GM03348 (cell line): ENCODE results near the gene AUTS2.

Experiments
- DNase-seq: peaks from one replicate; pipeline ENCODE4 v3.0.0; 2012; ENCODE audit warnings: low spot score

The AUTS2 gene

DNA sequence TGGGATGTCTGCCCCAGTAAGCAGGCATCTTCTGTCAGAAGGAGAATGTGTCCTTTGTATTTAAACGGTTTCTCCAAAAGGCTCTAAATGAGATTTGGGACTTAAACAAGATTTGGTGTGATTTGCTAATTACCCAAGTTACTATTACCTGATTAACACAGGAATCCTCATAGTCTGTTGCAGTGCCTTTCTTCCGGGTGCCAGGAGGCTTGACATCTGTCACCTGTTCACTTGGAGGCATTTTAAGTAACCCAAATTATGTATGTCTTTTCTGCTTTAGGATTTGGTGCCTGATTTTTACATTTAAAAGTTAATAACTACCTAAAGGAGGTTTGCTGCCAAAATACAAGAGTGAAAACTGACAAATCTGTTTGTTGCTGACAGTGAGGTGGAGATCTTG lies 945.7 kb downstream of the AUTS2 start:
- DNase-seq = no peak

DNA sequence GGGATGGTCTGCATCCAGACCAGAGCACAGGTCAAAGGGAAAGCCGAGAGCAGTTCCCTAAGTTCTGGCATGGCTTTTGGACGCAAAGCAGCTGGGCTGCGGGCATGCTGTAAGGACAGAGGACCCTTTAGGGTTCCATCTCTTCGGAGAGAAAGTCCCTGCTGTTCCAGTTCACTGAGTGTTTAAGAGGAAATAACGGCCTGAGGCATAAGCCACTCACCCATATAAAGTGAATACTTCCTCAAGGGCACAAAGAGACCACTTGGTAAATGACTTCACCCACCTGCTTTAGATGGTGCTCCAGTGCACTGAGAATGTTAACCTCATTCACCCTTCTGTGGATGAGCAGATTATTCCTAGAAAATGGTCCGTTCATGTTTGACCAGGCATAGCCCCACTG lies 946.9 kb downstream of the AUTS2 start:
- DNase-seq = no peak

- DNase-seq = no peak
These were observed 953.9 kb downstream of the AUTS2 start for GRCh38 chr7:70552141-70552540.

GRCh38 chr7:70553364-70553763 lies 955.1 kb downstream of the AUTS2 start:
- DNase-seq = no peak

- no peak for DNase-seq
These were observed 956.4 kb downstream of the AUTS2 start for GRCh38 chr7:70554646-70555045.

GRCh38 chr7:70556761-70557160 lies 958.5 kb downstream of the AUTS2 start:
- DNase-seq = no peak

DNA sequence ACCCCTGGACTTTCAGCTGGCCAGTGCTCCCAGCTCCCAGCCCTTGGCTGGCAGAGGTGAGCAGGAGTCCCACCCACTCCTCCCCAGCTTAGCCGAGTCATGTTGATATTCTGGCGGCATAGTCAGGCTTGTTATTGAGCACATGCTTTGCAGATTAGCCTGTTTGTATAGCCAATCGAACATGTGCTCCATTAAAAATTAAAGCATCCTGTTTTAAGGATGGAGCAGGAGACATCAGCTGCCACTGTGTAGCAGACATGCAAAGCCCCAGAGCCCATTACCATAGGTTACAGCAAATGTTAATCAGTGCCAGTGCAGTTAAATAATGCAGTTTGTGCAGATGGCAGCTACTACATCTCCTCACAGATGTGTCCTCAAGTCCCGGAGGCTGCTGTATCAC lies 959.1 kb downstream of the AUTS2 start:
- DNase-seq = no peak

DNA sequence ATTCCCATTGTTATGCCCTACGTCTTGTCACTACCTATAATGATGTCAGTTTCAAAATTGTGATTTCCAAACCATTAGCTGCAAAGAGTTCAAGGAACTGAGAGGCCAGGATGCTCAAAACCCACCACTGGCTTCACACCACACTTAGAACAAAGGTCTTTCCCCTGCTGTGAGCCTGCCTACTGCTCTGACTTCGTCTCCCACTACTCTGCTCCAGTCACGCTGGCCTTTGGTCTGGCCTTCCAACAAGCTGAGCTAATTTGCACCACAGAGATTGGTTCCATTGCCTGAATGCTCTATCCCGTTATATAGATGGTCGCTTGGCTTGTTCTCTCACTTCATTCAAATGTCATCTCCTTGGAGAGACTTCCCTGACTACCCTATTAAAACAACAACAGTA lies 961.5 kb downstream of the AUTS2 start:
- DNase-seq = no peak

DNA sequence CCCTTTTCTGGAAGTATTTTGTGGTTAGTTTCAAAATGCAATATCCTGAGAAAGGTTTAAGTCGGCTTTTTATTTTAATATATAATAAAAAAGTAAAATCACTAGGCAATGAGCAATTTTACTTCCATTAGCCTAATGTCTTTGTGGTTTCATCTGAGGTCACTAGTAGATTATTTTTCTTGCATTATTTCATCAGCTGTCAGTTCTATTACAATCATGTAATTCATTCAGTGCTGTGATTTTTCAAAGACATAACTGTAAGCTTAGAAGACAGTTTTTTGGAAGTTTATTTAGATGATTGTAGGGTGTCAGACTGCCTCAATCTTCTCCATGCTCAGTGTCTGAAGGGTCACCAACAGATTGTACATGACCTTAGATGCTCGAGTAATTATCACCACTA lies 965.7 kb downstream of the AUTS2 start:
- no peak for DNase-seq

GRCh38 chr7:70565721-70566370 lies 967.6 kb downstream of the AUTS2 start:
- no peak for DNase-seq

GRCh38 chr7:70566671-70567070 lies 968.4 kb downstream of the AUTS2 start:
- DNase-seq = no peak

GRCh38 chr7:70568674-70569334 lies 970.5 kb downstream of the AUTS2 start:
- no peak for DNase-seq

DNA sequence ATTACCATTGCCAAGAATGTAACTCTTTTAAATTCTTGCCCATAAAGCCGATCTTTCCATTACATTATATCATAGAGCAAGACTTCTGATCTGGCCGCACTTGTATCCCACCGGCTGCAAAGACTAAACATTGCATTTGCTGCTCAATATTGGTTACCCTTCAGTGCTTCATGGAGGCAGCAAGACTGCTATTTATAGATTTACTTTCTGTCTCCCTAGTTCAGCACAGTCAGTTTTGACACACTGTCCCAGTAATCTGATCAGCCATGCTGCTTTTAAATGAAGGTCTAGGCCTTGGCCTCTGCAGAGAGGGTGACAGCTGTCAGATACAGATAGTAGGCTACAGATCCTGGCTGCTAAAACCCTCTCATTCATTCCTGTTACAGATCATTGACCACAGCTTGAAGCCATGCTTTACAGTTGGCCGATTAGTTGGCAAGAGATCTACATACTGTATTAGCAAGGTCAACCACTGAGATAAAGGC lies 971.1 kb downstream of the AUTS2 start:
- no peak for DNase-seq

DNA sequence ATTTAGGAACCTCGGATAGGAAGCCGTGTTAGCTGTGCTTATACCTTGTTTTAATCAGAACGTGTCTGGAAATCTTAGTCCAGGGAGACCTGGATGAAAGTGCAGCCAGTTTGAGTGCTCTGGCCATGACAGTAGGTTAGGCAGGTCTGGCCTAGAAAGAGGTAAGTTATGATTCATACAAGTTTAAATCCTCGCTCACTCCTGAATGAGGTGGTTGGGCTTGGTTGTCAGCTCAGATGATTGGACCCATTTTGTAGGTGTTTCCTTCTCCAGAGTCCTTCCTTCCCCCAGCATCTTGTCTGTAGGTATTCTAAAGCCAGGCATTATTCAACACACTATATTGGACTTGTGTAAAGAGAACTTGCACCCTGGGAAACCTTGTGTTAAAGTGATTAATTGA lies 971.8 kb downstream of the AUTS2 start:
- no peak for DNase-seq

GRCh38 chr7:70570961-70571360 lies 972.7 kb downstream of the AUTS2 start:
- DNase-seq = no peak

DNA sequence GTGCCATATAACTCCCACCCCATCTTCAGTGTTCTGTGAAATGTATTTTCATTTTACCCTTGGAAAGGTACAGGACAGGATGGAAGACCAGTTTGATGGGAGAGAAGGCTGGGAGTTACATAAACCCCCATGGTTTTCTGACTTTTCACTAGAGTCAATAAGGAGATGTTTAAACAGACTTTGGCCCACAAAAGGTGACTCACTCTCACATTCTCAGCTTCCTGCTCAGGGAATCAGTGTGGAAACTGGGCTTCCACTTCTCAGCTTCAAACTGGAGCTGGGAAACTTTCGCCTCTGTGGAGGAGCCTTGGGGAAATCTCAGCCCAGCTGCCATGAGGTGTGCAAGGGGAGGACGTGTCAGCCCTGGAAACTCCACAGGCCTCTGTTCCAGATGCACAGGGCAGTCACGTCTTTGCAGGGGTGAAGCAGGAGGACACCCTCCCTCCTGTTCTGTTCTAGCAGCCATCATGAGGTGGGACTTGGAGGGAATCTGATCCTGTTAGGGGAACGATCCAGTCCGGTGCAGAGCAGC lies 973.2 kb downstream of the AUTS2 start:
- peak; percentile 40 for DNase-seq

- DNase-seq = no peak
These were observed 973.7 kb downstream of the AUTS2 start for GRCh38 chr7:70571961-70572360.

GRCh38 chr7:70572571-70572970 lies 974.3 kb downstream of the AUTS2 start:
- DNase-seq = no peak

- no peak for DNase-seq
These were observed 974.9 kb downstream of the AUTS2 start for GRCh38 chr7:70573071-70573661.

- no peak for DNase-seq
These were observed 975.4 kb downstream of the AUTS2 start for GRCh38 chr7:70573696-70574095.

DNA sequence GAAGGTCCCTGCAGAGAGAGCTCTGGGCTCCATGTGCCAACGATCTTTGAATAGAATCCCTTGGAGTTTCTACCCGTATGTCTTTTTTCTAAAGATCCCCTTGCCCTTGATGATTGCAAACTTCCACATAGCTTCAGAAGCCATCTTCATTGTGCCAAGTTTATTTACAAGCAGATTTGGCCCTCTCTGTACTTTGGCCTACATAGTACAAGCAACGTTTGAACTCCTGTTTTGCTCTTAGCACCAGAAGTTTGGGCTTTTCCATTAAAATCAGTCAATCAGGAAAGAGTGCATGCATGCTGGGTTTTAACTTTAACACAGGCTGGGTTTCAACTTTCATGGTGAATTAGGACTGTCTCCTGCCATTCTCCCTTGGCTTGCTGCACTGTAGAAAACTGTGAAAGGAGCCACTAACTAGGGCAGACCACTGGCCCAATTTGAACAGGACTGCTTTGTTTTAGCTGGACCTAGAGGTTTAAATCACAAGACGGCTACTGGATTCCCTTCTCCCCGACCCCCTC lies 976.1 kb downstream of the AUTS2 start:
- no peak for DNase-seq

- no peak for DNase-seq
These were observed 976.9 kb downstream of the AUTS2 start for GRCh38 chr7:70574970-70575799.
